HCT116 (cell line): ENCODE data around the gene IGFBP7. TPM values are rescaled to one million over a fixed set of nuclear protein-coding genes. Genes with fewer than 3 reads are reported as not detected.

Source experiments
- ATAC-seq: fragments of 200-7000 bp; cut with Tn5 transposase; 2 replicates; pipeline ENCODE4 v1.9.1; 2020; ENCODE audit warnings: mild to moderate bottlenecking, moderate library complexity
- BruUV-seq: library from RNA; stranded (reverse); fragments of 400-500 nt; replicated peaks from 2 replicates; lab custom pipeline; 2021; lab: Mats Ljungman, UMichigan
- CTCF ChIA-PET: fragments of 300-600 bp; sonication (Branson Sonifier 250); formaldehyde crosslinking; loops from one replicate; lab custom pipeline; 2021; ENCODE audit warnings: antibody characterized with exemption; lab: Charles Lee
- POLR2A ChIA-PET: fragments of 300-600, 350-600 bp; sonication (Branson Sonifier 250); formaldehyde crosslinking; loops from one replicate; lab custom pipeline; 2021; ENCODE audit warnings: antibody characterized with exemption; lab: Charles Lee
- RAD21 ChIA-PET, 2 experiments: fragments of 300-600 bp; sonication (Branson Sonifier 250); formaldehyde crosslinking; loops; one replicate each; lab custom pipeline; 2023; ENCODE audit warnings: low total read pairs in 2 of 2; ENCODE audit not compliant: uncharacterized antibody in 2 of 2, unreplicated experiment in 2 of 2, low non-redundant PET in 1 of 2; lab: Charles Lee
- DNase-seq: peaks from one replicate; pipeline ENCODE4 v3.0.0-alpha.2; 2010; ENCODE audit warnings: low read depth, low spot score
- H2AFZ ChIP-seq: fragments of 200-600 bp; shearing (Covaris generic), sonication (generic); 2 replicates; pipeline ENCODE4 v1.6.1; 2017; ENCODE audit warnings: low read depth, mixed run types, mixed read lengths, antibody characterized with exemption, low read length; ENCODE audit not compliant: poor library complexity, severe bottlenecking
- H3K27ac ChIP-seq: 2 replicates; pipeline ENCODE4 v1.5.1; 2012; ENCODE audit warnings: low read depth, low read length
- H3K27me3 ChIP-seq: fragments of 200-600 bp; sonication (generic); 2 replicates; pipeline ENCODE4 v1.6.1; 2016; ENCODE audit warnings: mixed run types, low read length, mixed read lengths; ENCODE audit not compliant: insufficient read depth
- H3K36me3 ChIP-seq, 2 experiments: fragments of 200-500 bp in 1 of 2; fragments of 200-600 bp in 1 of 2; sonication (Bioruptor generic) in 1 of 2; sonication (generic) in 1 of 2; 2 replicates each; pipeline versions ENCODE4 v1.5.1 to v1.6.1; 2014 to 2016; ENCODE audit warnings: low read length in 2 of 2, inconsistent platforms in 1 of 2, mixed read lengths in 1 of 2, mixed run types in 1 of 2; ENCODE audit not compliant: insufficient read depth in 2 of 2, control insufficient read depth in 1 of 2
- H3K4me1 ChIP-seq, 2 experiments: fragments of 200-600 bp in 1 of 2; sonication (generic) in 1 of 2; 2 replicates each; pipeline versions ENCODE4 v1.5.1 to v1.6.1; 2012 to 2017; ENCODE audit warnings: low read length in 2 of 2, inconsistent platforms in 1 of 2, mild to moderate bottlenecking in 1 of 2, mixed read lengths in 1 of 2, mixed run types in 1 of 2, moderate library complexity in 1 of 2; ENCODE audit not compliant: insufficient read depth in 2 of 2, control insufficient read depth in 1 of 2
- H3K4me2 ChIP-seq: fragments of 200-600 bp; sonication (generic); 2 replicates; pipeline ENCODE4 v1.6.1; 2017; ENCODE audit warnings: mixed run types, low read length, mixed read lengths
- H3K4me3 ChIP-seq, 2 experiments: fragments of 200-600 bp in 1 of 2; sonication (generic) in 1 of 2; replicated peaks in 1 of 2; 2 replicates each; pipeline ENCODE4 v1.5.1; 2011 to 2016; ENCODE audit warnings: low read length in 2 of 2, control low read depth in 1 of 2, low read depth in 1 of 2, mild to moderate bottlenecking in 1 of 2, mixed read lengths in 1 of 2, mixed run types in 1 of 2
- H3K79me2 ChIP-seq: fragments of 200-600 bp; sonication (generic); 2 replicates; pipeline ENCODE4 v1.6.1; 2017; ENCODE audit warnings: mild to moderate bottlenecking, mixed run types, low read length, moderate library complexity, mixed read lengths; ENCODE audit not compliant: insufficient read depth
- H3K9ac ChIP-seq: fragments of 200-600 bp; sonication (generic); 2 replicates; pipeline ENCODE4 v1.6.1; 2016; ENCODE audit warnings: low read length, mixed read lengths
- H3K9me2 ChIP-seq: fragments of 200-600 bp; sonication (generic), shearing (Covaris generic); 2 replicates; pipeline ENCODE4 v1.6.1; 2017; ENCODE audit warnings: mixed run types, mild to moderate bottlenecking, moderate library complexity; ENCODE audit not compliant: insufficient read depth
- H3K9me3 ChIP-seq, 2 experiments: fragments of 200-500 bp in 1 of 2; fragments of 200-600 bp in 1 of 2; sonication (Bioruptor generic) in 1 of 2; sonication (generic) in 1 of 2; 2 replicates each; pipeline ENCODE4 v1.6.1; 2014 to 2017; ENCODE audit warnings: low read length in 2 of 2, mixed read lengths in 2 of 2, inconsistent platforms in 1 of 2, low read depth in 1 of 2, mild to moderate bottlenecking in 1 of 2, mixed run types in 1 of 2, moderate library complexity in 1 of 2; ENCODE audit not compliant: control insufficient read depth in 1 of 2, insufficient read depth in 1 of 2
- H4K20me1 ChIP-seq: fragments of 200-600 bp; sonication (generic), shearing (Covaris generic); 2 replicates; pipeline ENCODE4 v1.6.1; 2017; ENCODE audit warnings: mixed run types, mild to moderate bottlenecking, moderate library complexity; ENCODE audit not compliant: insufficient read depth
- ATF3 ChIP-seq: IDR thresholded peaks from 2 replicates; pipeline ENCODE4 v1.6.1; 2012
- ELF1 ChIP-seq: IDR thresholded peaks from 2 replicates; pipeline ENCODE4 v1.6.1; 2012; ENCODE audit warnings: low read depth, borderline replicate concordance
- EZH2 ChIP-seq: fragments of 200-600 bp; sonication (generic); IDR thresholded peaks from 2 replicates; pipeline ENCODE4 v1.6.1; 2017; ENCODE audit warnings: antibody characterized with exemption, mixed run types
- EZH2phosphoT487 ChIP-seq: fragments of 200-600 bp; IDR thresholded peaks from 2 replicates; pipeline ENCODE4 v1.6.1; 2018; ENCODE audit warnings: antibody characterized with exemption, borderline replicate concordance
- FOSL1 ChIP-seq: IDR thresholded peaks from 2 replicates; pipeline ENCODE4 v1.6.1; 2012; ENCODE audit warnings: low read depth
- JUND ChIP-seq: IDR thresholded peaks from 2 replicates; pipeline ENCODE4 v1.6.1; 2012
- MAX ChIP-seq: IDR thresholded peaks from 2 replicates; pipeline ENCODE4 v1.6.1; 2012
- POLR2A ChIP-seq: IDR thresholded peaks from 2 replicates; pipeline ENCODE4 v1.7.0; 2011; ENCODE audit warnings: borderline replicate concordance; ENCODE audit not compliant: insufficient read depth, insufficient read length; ENCODE audit errors: extremely low read depth
- POLR2AphosphoS5 ChIP-seq: IDR thresholded peaks from 2 replicates; pipeline ENCODE4 v1.6.1; 2011; ENCODE audit warnings: mild to moderate bottlenecking, low read depth, low read length, moderate library complexity
- RAD21 ChIP-seq: IDR thresholded peaks from 2 replicates; pipeline ENCODE4 v1.6.1; 2012; ENCODE audit warnings: low read depth, mild to moderate bottlenecking
- REST ChIP-seq: IDR thresholded peaks from 2 replicates; pipeline ENCODE4 v1.6.1; 2012; ENCODE audit warnings: low read depth
- SP1 ChIP-seq: IDR thresholded peaks from 2 replicates; pipeline ENCODE4 v1.6.1; 2012; ENCODE audit warnings: low read depth
- SRF ChIP-seq: IDR thresholded peaks from 2 replicates; pipeline ENCODE4 v1.6.1; 2012; ENCODE audit warnings: low read depth
- TCF7L2 ChIP-seq: IDR thresholded peaks from 2 replicates; pipeline ENCODE4 v1.7.0; 2011; ENCODE audit warnings: borderline replicate concordance, inconsistent platforms; ENCODE audit not compliant: insufficient read depth, insufficient read length; ENCODE audit errors: extremely low read depth
- YY1 ChIP-seq: IDR thresholded peaks from 2 replicates; pipeline ENCODE4 v1.6.1; 2011; ENCODE audit warnings: low read length, low read depth, moderate library complexity, mild to moderate bottlenecking; ENCODE audit not compliant: insufficient replicate concordance; ENCODE audit errors: extremely low read depth
- ZBTB33 ChIP-seq: IDR thresholded peaks from 2 replicates; pipeline ENCODE4 v1.6.1; 2011; ENCODE audit warnings: mild to moderate bottlenecking, low read length, moderate library complexity; ENCODE audit not compliant: insufficient replicate concordance; ENCODE audit errors: extremely low read depth
- ZFX ChIP-seq: fragments of 450-650 bp; IDR thresholded peaks from 2 replicates; pipeline ENCODE4 v1.6.1; 2017
- intact Hi-C: fragments of 100-400 bp; cut with micrococcal nuclease; formaldehyde crosslinking; loops from 2 replicates; pipeline ENCODE4 v1.10.0; 2022
- total RNA-seq: library from RNA; stranded (reverse); gene quantifications from one replicate; pipeline ENCODE4 v1.2.1, GENCODE V29; 2021; ENCODE audit not compliant: unreplicated experiment

The IGFBP7 gene
- total RNA-seq, 1 experiment from 2014 or later, result 0.91 TPM

- H3K4me3 ChIP-seq, result no peak overlapping the region
- no TSS peak for BruUV-seq
- H3K9me3 ChIP-seq, result no peaks in the 10 kb centered on the region
- H3K9me2 ChIP-seq, result no peaks in the 10 kb centered on the region
- H3K4me1 ChIP-seq, result no peaks in the 10 kb centered on the region
- H3K27ac ChIP-seq, result no peak overlapping the region
- ChIA-PET CTCF (no interaction called here), RAD21 (no interaction called here), POLR2A (no interaction called here)
- intact Hi-C loops, result no loop called here
- H3K27me3 ChIP-seq, result peaks cover 66% of the 10 kb centered on the region
- ATAC-seq (no peak; the same call in 1 of the 2 replicates), DNase-seq (no peak)
- no peaks in the 10 kb centered on the region for H3K79me2 ChIP-seq
- no peaks in the 10 kb centered on the region for H3K36me3 ChIP-seq
- H3K4me2 ChIP-seq, result no peak overlapping the region
- H4K20me1 ChIP-seq, result no peaks in the 10 kb centered on the region
- H3K9ac ChIP-seq, result no peak overlapping the region
- H2AFZ ChIP-seq, result no peak overlapping the region
- peak; percentile 19 for TF ChIP-seq TCF7L2
- no peak for TF ChIP-seq POLR2AphosphoS5
- TF ChIP-seq, all 23 proteins: peak for 1
Observed at GRCh38 chr4:57151481-57151880, 41.3 kb upstream of the IGFBP7 start.

GRCh38 chr4:57149833-57150232, 39.6 kb upstream of the IGFBP7 start:
- Histone ChIP-seq H3K9me2 (no peaks in the 10 kb centered on the region), H3K79me2 (no peaks in the 10 kb centered on the region), H3K4me2 (no peak overlapping the region), H3K4me3 (no peak overlapping the region), H3K27me3 (peaks cover 51% of the 10 kb centered on the region), H2AFZ (no peak overlapping the region), H3K9ac (no peak overlapping the region), H4K20me1 (no peaks in the 10 kb centered on the region), H3K36me3 (no peaks in the 10 kb centered on the region), H3K27ac (no peak overlapping the region), H3K4me1 (no peaks in the 10 kb centered on the region), H3K9me3 (no peaks in the 10 kb centered on the region)
- BruUV-seq, result no TSS peak
- ATAC-seq, result no peak
- ChIA-PET CTCF (interaction anchor here (2.2 kb wide), 1 partner anchor 13 kb away, joined by 7 read pairs; no protein-coding TSS in a partner anchor), RAD21 (no interaction called here), POLR2A (no interaction called here)
- no peak for DNase-seq
- intact Hi-C loops, result no loop called here
- TF ChIP-seq JUND (no peak), POLR2A (no peak), ATF3 (no peak), FOSL1 (no peak), EZH2 (no peak), ZFX (no peak), ELF1 (no peak), EZH2phosphoT487 (no peak), RAD21 (no peak), SRF (no peak), MAX (no peak), SP1 (no peak), REST (no peak), ZBTB33 (no peak), YY1 (no peak)
